Measurements from ENCODE around the gene OR10T2.
"Not testable (repeated sequence)": the region's sequence is repeated elsewhere in the genome, so short reads cannot be mapped to it uniquely, and the experiment has no call there.

Gene OR10T2

GRCh38 chr1:158390331-158390730 is 8.9 kb downstream of the OR10T2 start:
- no peak for DNase-seq (ENCODE audit: low read depth in 2 of 2)
- no peak for TF ChIP-seq CTCF (IDR thresholded peaks at IDR 0.05; ENCODE audit: low read depth, low read length)
- H3K4me3 ChIP-seq (replicated peaks in 1 of 2; ENCODE audit: low read depth in 2 of 2, low read length in 2 of 2) = no peak overlapping the region

GRCh38 chr1:158374860-158375259 is 24.4 kb downstream of the OR10T2 start:
- no peak overlapping the region for H3K4me3 ChIP-seq (replicated peaks in 1 of 2; ENCODE audit: low read depth in 2 of 2, low read length in 2 of 2)
- no peak for TF ChIP-seq CTCF (IDR thresholded peaks at IDR 0.05; ENCODE audit: low read depth, low read length)
- DNase-seq (ENCODE audit: low read depth in 2 of 2) = no peak

- DNase-seq (ENCODE audit: low read depth in 2 of 2); H3K4me3 ChIP-seq (replicated peaks in 1 of 2; ENCODE audit: low read depth in 2 of 2, low read length in 2 of 2): not testable (repeated sequence)
These were observed 25.2 kb downstream of the OR10T2 start for GRCh38 chr1:158374101-158374500.

- no peak overlapping the region for H3K4me3 ChIP-seq (replicated peaks in 1 of 2; ENCODE audit: low read depth in 2 of 2, low read length in 2 of 2)
- no peak for DNase-seq (ENCODE audit: low read depth in 2 of 2)
- no peak for TF ChIP-seq CTCF (IDR thresholded peaks at IDR 0.05; ENCODE audit: low read depth, low read length)
These were observed 27.9 kb downstream of the OR10T2 start for GRCh38 chr1:158371188-158371953.

- no peak for TF ChIP-seq CTCF (IDR thresholded peaks at IDR 0.05; ENCODE audit: low read depth, low read length)
- DNase-seq (ENCODE audit: low read depth in 2 of 2) = no peak
These were observed 32.5 kb downstream of the OR10T2 start for GRCh38 chr1:158366783-158367182.

GRCh38 chr1:158362941-158363340 is 36.3 kb downstream of the OR10T2 start:
- DNase-seq (ENCODE audit: low read depth in 2 of 2) = no peak
- TF ChIP-seq CTCF (IDR thresholded peaks at IDR 0.05; ENCODE audit: low read depth, low read length) = no peak
- H3K4me3 ChIP-seq (replicated peaks in 1 of 2; ENCODE audit: low read depth in 2 of 2, low read length in 2 of 2) = no peak overlapping the region

More at GRCh38 chr1:158366783-158367182, 32.5 kb downstream of the OR10T2 start:
- no peak overlapping the region for H3K4me3 ChIP-seq (replicated peaks in 1 of 2; ENCODE audit: low read depth in 2 of 2, low read length in 2 of 2)

- TF ChIP-seq CTCF (IDR thresholded peaks at IDR 0.05; ENCODE audit: low read depth, low read length) = no peak
- DNase-seq (ENCODE audit: low read depth in 2 of 2) = no peak
- H3K4me3 ChIP-seq (replicated peaks in 1 of 2; ENCODE audit: low read depth in 2 of 2, low read length in 2 of 2) = no peak overlapping the region
These were observed 36.8 kb downstream of the OR10T2 start for GRCh38 chr1:158362482-158362881.
